Measurements from ENCODE around the gene GYG2.
"Not testable (repeated sequence)": the region's sequence is repeated elsewhere in the genome, so short reads cannot be mapped to it uniquely, and the experiment has no call there.

The GYG2 gene

DNA sequence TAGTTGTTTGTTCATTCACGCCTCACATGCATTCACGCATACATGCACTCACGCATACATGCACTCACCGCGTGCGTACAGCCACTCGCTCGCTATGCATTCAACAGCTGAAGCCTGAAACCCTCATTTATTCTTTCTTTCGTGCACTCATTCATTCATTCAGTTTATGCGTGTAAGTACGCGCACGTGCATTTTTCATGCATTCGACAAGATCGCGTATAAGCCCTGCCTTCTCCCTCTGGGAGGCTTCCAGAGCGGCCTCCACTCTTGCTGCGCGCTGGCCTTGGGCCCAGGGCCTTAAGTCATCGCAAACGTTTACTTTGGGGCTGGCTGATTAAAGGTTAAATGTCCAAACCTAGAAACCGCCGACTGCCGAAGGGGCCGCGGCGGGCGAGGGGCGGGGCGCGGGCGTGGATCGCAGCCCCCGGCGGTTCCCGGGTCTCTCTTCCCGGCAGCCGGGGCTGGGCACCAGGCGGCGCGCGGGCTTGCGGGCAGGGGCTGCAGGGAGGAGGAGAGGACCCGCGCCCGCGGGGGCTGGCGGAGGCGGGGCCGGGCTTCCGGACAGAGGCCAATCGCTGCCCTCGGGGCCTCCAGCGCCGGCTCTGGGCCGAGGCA lies at the start of gene GYG2:
Gene GYG2, plus strand, starts transcription at position 587 of the 615 bp plus-strand sequence. CDS start 1,259 bp downstream, outside the sequence.
- no peak for DNase-seq

- not testable (repeated sequence) for DNase-seq
Measured at GRCh38 chrX:2780472-2781225, 48.1 kb upstream of the GYG2 start.

GRCh38 chrX:2781226-2781571 lies 47.5 kb upstream of the GYG2 start:
- DNase-seq, result no peak

DNA sequence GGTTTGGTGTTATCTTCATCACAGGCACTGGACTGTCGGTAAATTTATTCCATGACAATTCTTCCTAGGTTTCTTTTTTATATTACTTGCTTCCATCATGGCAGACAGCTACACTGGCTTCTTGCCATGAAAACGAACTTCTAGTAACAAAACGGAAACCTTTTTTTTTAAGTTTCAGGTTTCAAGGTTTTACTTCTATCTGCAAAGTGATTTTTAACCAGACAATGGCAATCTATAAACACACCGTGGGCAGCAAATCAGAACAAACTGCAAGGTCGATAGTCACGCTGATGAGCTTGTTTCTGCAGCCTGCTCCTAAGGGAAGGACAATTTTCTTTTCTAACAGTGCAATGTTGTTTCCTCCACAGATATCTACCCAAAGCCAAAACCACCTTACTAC lies 47.0 kb upstream of the GYG2 start:
- no peak for DNase-seq

GRCh38 chrX:2782171-2782570 lies 46.6 kb upstream of the GYG2 start:
- no peak for DNase-seq

DNA sequence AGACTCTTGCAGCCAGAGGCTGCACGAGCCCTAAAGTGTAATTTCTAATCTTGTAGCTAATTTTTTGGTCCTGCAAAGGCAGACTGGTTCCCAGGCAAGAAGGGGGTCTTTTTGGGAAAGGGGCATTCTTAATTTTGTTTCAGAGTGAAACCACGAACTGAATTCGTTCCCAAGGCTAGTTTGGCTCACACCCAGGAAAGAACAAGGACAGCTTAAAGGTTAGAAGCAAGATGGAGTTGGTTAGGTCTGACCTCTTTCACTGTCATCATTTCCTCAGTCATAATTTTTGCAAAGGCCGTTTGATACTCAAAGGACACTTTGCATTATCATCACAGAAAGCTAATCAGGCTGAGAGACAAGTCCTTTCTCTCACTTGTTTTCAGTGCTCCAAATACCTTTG lies 46.0 kb upstream of the GYG2 start:
- DNase-seq, result no peak

GRCh38 chrX:2784026-2784425 lies 44.7 kb upstream of the GYG2 start:
- no peak for DNase-seq

DNA sequence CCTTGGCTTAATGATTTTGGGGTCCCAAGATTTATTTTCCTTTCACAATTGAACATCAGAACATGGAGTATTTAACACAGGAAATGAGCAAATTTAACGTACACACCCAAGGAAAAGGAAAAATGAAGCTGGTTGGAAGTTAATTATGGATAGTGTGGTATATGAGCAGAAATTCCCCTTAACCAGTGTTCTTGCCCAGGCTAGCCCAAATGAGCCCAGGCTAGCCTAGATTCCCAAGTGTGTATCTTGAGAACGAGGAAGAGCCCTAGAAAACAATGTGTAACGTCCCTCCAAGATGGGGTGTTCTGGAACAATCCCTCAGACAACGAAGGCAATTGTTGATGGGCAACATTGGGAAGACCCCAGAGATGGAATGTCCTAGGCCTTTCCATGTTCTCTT lies 43.2 kb upstream of the GYG2 start:
- no peak for DNase-seq

DNA sequence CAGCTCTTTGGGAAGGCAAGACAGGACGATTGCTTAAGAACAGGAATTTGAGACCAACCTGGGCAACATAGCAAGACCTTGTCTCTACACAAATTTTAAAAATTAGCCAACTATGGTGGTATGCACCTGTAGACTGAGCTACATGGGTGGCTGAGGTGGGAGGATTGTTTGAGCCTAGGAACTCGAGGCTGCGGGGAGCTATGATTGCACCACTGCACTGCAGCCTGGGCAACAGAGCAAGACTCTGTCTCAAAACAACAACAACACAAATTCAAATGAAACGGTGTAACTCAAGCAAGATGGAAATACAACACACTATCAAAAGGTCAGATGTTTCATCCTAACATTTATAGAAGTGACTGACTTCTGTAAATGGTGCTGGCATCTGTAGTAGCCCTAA lies 39.8 kb upstream of the GYG2 start:
- no peak for DNase-seq

DNA sequence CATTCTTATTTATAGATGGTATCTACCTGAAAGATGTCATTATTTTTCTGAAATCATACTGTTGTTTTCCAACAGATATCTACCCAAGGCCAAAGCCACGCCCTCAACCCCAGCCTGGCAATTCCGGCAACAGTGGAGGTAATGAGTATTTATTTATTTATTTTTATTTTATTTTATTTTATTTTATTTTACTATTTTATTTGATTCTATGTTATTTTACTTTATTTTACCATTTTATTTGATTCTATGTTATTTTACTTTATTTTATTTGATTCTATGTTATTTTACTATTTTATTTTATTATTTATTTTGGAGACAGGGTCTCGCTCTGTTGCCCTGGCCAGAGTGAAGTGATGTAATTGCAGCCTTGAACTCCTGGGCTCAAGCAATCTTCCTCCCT lies 39.2 kb upstream of the GYG2 start:
- DNase-seq, result no peak

GRCh38 chrX:2793752-2794151 lies 35.0 kb upstream of the GYG2 start:
- no peak for DNase-seq

GRCh38 chrX:2794336-2794735 lies 34.4 kb upstream of the GYG2 start:
- no peak for DNase-seq

DNA sequence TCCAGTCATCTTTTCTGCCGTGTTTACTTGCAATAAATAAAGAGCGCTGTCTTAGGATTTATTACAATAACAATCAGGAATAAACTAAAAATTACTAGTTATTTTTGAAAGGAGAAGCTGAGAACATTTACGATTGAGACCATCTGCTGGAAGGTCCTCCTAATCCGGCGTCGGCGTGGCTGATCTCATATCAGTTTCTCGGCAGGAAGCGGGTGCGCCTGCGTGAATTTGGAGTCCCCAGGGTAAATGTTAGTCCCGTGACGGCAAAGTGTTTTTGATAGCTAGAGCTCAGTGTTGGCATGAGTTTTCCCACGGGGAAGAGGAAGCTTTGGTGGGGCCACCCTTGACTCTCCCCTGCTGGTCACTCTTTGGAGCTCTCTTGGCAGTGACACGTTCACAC lies 31.9 kb upstream of the GYG2 start:
- DNase-seq, result not testable (repeated sequence)

GRCh38 chrX:2799369-2799768 lies 29.4 kb upstream of the GYG2 start:
- no peak for DNase-seq

DNA sequence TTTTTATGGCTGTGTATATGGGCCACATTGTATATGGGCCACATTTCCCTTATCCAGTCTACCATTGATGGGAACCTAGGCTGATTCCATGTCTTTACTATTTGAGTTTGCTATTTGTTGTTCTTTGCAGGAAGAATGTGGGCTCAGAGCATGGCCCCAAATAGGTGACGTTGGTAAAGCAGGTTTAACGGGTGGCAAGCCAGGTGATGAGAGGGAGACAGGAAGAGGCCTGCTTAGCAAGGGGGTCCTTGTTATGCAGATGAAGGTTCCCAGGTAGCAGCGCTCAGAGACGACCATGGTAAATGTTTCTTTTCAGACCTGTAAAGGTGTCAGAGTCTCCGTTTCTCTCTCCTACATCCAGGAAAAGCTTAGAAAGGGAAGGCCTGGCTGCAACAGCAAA lies 28.8 kb upstream of the GYG2 start:
- DNase-seq, result not testable (repeated sequence)

DNA sequence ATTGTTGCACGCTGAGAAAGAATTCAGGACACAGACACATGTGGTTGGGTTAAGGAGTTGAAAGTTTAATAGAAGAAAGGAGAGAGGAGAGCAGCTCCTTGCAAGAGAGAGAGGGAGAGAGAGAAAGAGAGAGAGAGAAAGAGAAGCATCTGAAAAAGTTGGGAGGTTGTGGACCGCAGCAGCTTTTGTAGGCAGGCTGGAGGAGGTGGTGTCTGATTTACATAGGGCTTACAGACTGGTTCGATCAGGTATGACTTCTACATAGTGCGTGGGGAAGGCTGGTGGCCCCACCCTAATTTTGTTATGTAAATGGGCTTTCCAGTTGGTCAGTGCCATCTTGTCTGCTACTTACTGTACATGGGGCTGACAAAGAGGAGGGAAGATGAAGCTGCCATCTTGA lies 27.5 kb upstream of the GYG2 start:
- no peak for DNase-seq

DNA sequence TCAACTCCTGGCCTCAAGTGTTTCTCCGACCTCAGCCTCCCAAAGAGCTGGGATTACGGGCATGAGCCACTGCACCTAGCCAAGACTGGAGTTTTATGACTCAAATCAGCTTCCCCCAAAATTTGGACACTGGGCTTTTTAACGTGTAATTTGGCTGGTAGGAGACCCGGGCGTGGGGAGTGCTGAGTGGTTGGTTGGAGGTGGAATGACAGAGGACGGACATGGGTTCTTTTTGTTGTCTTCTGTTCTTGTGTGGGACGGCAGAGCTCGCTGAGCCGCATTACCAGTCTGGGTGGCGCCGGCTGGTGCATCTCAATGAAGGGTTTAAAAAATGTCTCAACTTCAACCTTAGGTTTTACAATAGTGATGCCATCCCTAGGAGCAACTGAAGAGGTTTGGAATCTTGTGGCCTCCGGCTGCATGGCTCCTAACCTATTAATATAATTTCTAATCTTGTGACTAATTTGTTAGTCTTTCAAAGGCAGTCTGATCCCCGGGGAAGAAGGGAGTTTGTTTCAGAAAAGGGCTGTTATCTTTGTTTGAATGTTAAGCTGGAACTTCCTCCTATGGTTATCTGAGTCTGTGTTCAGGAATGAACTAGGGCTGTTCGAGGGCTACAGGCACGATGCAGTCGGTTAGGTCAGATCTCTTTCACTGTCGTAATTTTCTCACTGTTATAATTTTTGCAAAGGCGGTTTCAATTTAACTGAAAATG lies 26.2 kb upstream of the GYG2 start:
- DNase-seq, result not testable (repeated sequence)

DNA sequence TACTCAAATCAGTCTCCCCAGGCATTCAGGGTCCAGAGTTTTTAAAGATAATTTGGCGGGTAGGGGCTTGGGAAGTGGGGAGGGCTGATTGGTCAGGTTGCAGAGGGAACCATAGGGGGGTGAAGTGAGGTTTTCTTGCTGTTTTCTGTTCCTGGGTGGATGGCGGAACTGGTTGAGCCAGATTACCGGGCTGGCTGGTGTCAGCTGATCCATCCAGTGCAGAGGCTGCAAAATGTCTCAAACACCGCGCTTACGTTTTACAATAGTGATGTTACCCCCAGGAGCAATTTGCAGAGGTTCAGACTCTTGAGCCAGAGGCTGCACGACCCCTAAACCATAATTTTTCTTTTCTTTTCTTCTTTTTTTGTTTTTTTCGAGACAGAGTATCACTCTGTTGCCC lies 25.2 kb upstream of the GYG2 start:
- DNase-seq, result not testable (repeated sequence)

- DNase-seq, result not testable (repeated sequence)
Measured at GRCh38 chrX:2804106-2804843, 24.5 kb upstream of the GYG2 start.

DNA sequence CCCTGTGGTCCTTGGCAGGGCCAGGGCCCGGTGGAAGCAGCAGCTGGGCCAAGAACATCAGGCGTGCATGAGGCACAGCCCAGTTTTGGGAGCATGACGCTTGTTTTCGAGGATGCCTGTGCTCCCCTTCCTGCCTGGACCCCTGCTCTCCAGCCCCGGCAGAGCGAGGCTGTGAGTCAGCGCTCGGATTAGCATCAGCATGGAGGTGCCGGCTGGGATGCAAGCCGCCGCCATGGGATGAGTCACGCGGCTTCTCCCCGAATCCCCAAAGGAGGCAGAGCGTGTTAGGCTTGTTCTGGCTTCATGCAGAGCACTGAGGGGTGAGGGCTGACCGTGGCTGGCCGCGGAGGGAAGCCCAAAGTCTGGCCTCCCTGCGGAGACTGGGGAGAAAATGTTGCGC lies 23.9 kb upstream of the GYG2 start:
- DNase-seq, result not testable (repeated sequence)

- DNase-seq, result no peak
Measured at GRCh38 chrX:2811271-2811670, 17.5 kb upstream of the GYG2 start.

- DNase-seq, result not testable (repeated sequence)
Measured at GRCh38 chrX:2812161-2812907, 16.4 kb upstream of the GYG2 start.

- DNase-seq, result no peak
Measured at GRCh38 chrX:2817036-2817435, 11.7 kb upstream of the GYG2 start.

Data from cortex of kidney (tissue), 1 donor.